ENCODE data around the gene CACHD1.

- TF ChIP-seq MEIS2 (IDR thresholded peaks at IDR 0.05; ENCODE audit: partially characterized antibody) (peak; percentile 67), REST (IDR thresholded peaks at IDR 0.05; ENCODE audit: borderline replicate concordance) (no peak), REST (CRISPR knock-in tag; IDR thresholded peaks at IDR 0.05; ENCODE audit: low read depth) (no peak), CHD1 (IDR thresholded peaks at IDR 0.05; ENCODE audit: low read length) (no peak), ZFX (CRISPR knock-in tag; IDR thresholded peaks at IDR 0.05) (no peak), PRPF4 (IDR thresholded peaks at IDR 0.05; ENCODE audit: insufficient read depth, low read depth, low read length, poor library complexity, severe bottlenecking) (no peak), ZNF121 (CRISPR knock-in tag; conservative IDR thresholded peaks at IDR 0.05) (no peak), KLF1 (tag; IDR thresholded peaks at IDR 0.05) (no peak), SMAD4 (CRISPR knock-in tag; conservative IDR thresholded peaks at IDR 0.05) (no peak), LEF1 (IDR thresholded peaks at IDR 0.05) (no peak)
- TF ChIP-seq, protein P1, sequence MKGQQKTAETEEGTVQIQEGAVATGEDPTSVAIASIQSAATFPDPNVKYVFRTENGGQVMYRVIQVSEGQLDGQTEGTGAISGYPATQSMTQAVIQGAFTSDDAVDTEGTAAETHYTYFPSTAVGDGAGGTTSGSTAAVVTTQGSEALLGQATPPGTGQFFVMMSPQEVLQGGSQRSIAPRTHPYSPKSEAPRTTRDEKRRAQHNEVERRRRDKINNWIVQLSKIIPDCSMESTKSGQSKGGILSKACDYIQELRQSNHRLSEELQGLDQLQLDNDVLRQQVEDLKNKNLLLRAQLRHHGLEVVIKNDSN (CRISPR knock-in tag; IDR thresholded peaks at IDR 0.05) = no peak
- TF ChIP-seq, protein P2, sequence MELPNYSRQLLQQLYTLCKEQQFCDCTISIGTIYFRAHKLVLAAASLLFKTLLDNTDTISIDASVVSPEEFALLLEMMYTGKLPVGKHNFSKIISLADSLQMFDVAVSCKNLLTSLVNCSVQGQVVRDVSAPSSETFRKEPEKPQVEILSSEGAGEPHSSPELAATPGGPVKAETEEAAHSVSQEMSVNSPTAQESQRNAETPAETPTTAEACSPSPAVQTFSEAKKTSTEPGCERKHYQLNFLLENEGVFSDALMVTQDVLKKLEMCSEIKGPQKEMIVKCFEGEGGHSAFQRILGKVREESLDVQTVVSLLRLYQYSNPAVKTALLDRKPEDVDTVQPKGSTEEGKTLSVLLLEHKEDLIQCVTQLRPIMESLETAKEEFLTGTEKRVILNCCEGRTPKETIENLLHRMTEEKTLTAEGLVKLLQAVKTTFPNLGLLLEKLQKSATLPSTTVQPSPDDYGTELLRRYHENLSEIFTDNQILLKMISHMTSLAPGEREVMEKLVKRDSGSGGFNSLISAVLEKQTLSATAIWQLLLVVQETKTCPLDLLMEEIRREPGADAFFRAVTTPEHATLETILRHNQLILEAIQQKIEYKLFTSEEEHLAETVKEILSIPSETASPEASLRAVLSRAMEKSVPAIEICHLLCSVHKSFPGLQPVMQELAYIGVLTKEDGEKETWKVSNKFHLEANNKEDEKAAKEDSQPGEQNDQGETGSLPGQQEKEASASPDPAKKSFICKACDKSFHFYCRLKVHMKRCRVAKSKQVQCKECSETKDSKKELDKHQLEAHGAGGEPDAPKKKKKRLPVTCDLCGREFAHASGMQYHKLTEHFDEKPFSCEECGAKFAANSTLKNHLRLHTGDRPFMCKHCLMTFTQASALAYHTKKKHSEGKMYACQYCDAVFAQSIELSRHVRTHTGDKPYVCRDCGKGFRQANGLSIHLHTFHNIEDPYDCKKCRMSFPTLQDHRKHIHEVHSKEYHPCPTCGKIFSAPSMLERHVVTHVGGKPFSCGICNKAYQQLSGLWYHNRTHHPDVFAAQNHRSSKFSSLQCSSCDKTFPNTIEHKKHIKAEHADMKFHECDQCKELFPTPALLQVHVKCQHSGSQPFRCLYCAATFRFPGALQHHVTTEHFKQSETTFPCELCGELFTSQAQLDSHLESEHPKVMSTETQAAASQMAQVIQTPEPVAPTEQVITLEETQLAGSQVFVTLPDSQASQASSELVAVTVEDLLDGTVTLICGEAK (IDR thresholded peaks at IDR 0.05) = no peak
- TF ChIP-seq, protein P2 (CRISPR knock-in tag; IDR thresholded peaks at IDR 0.05) = no peak
- TF ChIP-seq, protein P3, sequence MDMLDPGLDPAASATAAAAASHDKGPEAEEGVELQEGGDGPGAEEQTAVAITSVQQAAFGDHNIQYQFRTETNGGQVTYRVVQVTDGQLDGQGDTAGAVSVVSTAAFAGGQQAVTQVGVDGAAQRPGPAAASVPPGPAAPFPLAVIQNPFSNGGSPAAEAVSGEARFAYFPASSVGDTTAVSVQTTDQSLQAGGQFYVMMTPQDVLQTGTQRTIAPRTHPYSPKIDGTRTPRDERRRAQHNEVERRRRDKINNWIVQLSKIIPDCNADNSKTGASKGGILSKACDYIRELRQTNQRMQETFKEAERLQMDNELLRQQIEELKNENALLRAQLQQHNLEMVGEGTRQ (CRISPR knock-in tag; IDR thresholded peaks at IDR 0.05) = no peak
- TF ChIP-seq, protein P4, sequence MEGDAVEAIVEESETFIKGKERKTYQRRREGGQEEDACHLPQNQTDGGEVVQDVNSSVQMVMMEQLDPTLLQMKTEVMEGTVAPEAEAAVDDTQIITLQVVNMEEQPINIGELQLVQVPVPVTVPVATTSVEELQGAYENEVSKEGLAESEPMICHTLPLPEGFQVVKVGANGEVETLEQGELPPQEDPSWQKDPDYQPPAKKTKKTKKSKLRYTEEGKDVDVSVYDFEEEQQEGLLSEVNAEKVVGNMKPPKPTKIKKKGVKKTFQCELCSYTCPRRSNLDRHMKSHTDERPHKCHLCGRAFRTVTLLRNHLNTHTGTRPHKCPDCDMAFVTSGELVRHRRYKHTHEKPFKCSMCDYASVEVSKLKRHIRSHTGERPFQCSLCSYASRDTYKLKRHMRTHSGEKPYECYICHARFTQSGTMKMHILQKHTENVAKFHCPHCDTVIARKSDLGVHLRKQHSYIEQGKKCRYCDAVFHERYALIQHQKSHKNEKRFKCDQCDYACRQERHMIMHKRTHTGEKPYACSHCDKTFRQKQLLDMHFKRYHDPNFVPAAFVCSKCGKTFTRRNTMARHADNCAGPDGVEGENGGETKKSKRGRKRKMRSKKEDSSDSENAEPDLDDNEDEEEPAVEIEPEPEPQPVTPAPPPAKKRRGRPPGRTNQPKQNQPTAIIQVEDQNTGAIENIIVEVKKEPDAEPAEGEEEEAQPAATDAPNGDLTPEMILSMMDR (IDR thresholded peaks at IDR 0.05 in 2 of 3, conservative IDR thresholded peaks at IDR 0.05 in 1 of 3; ENCODE audit: insufficient read depth in 2 of 3, low read depth in 1 of 3, low read length in 3 of 3) = no peak
Measured at GRCh38 chr1:64451440-64451839, 18.5 kb upstream of the CACHD1 start.

Measured in K562 (cell line).